Transverse colon (tissue), 4 donors: Measurements from ENCODE around the gene GPBAR1. TPM values are rescaled to one million over a fixed set of nuclear protein-coding genes. Genes with fewer than 3 reads are reported as not detected.
A peak's percentile ranks its signal among the peaks of the same experiment; 100 is the strongest.

Experiments used
- DNase-seq: peaks from one replicate; pipeline ENCODE4 v3.0.0-alpha.2; 2019
- H3K27ac ChIP-seq, 4 donors: fragments of 200-600 bp; sonication (generic); 2 replicates each; pipeline ENCODE4 v1.5.1; 2016 to 2018; ENCODE audit warnings: inconsistent platforms in 4 of 4
- H3K27me3 ChIP-seq: fragments of 200-600 bp; sonication (generic); 2 replicates; pipeline ENCODE4 v1.5.1; 2017; ENCODE audit warnings: inconsistent platforms
- H3K36me3 ChIP-seq, 4 donors: fragments of 200-600 bp; sonication (generic); 2 replicates each; pipeline ENCODE4 v1.5.1; 2017 to 2019; ENCODE audit warnings: inconsistent platforms in 4 of 4
- H3K4me1 ChIP-seq, 4 donors: fragments of 200-600 bp; sonication (generic); 2 replicates each; pipeline ENCODE4 v1.5.1; 2017 to 2020; ENCODE audit warnings: inconsistent platforms in 4 of 4
- H3K4me3 ChIP-seq, 4 donors: fragments of 200-600 bp; sonication (generic); 1 replicate in 1 of 4; 2 replicates in 3 of 4; pipeline versions ENCODE4 v1.5.1 to v1.6.1; 2017 to 2019; ENCODE audit warnings: inconsistent platforms in 4 of 4
- H3K9me3 ChIP-seq, 2 donors: fragments of 200-600 bp; sonication (generic); 2 replicates each; pipeline ENCODE4 v1.5.1; 2017 to 2019; ENCODE audit warnings: inconsistent platforms in 2 of 2
- EP300 ChIP-seq: sonication (generic); formaldehyde crosslinking; IDR thresholded peaks from one replicate; pipeline ENCODE4 v1.6.1; 2017; ENCODE audit warnings: antibody characterized with exemption, low read depth
- POLR2A ChIP-seq: fragments of 450-650 bp; IDR thresholded peaks from one replicate; pipeline ENCODE4 v1.6.1; 2016; ENCODE audit warnings: antibody characterized with exemption, mild to moderate bottlenecking, moderate library complexity
- POLR2AphosphoS5 ChIP-seq, 3 donors: sonication (generic); formaldehyde crosslinking; IDR thresholded peaks; one replicate each; pipeline ENCODE4 v1.6.1; 2016; ENCODE audit warnings: antibody characterized with exemption in 3 of 3
- WGBS, 2 donors: methylation state at CpG; one replicate each; pipeline ENCODE4 v1.1.5; 2018; ENCODE audit warnings: low coverage in 1 of 2; 5-methylcytosine and 5-hydroxymethylcytosine counted together
- in situ Hi-C, 4 donors: fragments of 200-750 bp; cut with MboI; loops; one replicate each; pipeline versions ENCODE4 v1.15.0 to v1.15.1; 2017; ENCODE audit warnings: low sequenced_read_pairs in 3 of 4, low pct_ligation_motif_present in 1 of 4, low pct_unique_long_range_greater_than_20kb in 1 of 4
- intact Hi-C: fragments of 100-400 bp; cut with DNase I; formaldehyde crosslinking; loops from one replicate; pipeline ENCODE4 v1.15.1; 2023; ENCODE audit warnings: low total_unique reads
- total RNA-seq, 4 donors: library from RNA; depleted of rRNA; stranded (reverse); fragments of >200 nt; gene quantifications; one replicate each; pipeline ENCODE4 v1.1.0, GENCODE V29; 2016
- TF ChIP-seq, protein P1 (sequence below), 5 experiments: fragments of 200-600 bp in 3 of 5; fragments of 450-650 bp in 2 of 5; sonication (generic) in 3 of 5; IDR thresholded peaks; 1 replicate in 2 of 5; 2 replicates in 3 of 5; pipeline ENCODE4 v1.5.1; 2016 to 2017; ENCODE audit warnings: antibody characterized with exemption in 5 of 5, inconsistent platforms in 3 of 5, mild to moderate bottlenecking in 2 of 5, moderate library complexity in 1 of 5

Gene GPBAR1, protein sequence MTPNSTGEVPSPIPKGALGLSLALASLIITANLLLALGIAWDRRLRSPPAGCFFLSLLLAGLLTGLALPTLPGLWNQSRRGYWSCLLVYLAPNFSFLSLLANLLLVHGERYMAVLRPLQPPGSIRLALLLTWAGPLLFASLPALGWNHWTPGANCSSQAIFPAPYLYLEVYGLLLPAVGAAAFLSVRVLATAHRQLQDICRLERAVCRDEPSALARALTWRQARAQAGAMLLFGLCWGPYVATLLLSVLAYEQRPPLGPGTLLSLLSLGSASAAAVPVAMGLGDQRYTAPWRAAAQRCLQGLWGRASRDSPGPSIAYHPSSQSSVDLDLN
- 1 to 10 TPM in 2 of 4 donors, not detected in 2; 2.5 to 3.0 TPM for total RNA-seq

DNA sequence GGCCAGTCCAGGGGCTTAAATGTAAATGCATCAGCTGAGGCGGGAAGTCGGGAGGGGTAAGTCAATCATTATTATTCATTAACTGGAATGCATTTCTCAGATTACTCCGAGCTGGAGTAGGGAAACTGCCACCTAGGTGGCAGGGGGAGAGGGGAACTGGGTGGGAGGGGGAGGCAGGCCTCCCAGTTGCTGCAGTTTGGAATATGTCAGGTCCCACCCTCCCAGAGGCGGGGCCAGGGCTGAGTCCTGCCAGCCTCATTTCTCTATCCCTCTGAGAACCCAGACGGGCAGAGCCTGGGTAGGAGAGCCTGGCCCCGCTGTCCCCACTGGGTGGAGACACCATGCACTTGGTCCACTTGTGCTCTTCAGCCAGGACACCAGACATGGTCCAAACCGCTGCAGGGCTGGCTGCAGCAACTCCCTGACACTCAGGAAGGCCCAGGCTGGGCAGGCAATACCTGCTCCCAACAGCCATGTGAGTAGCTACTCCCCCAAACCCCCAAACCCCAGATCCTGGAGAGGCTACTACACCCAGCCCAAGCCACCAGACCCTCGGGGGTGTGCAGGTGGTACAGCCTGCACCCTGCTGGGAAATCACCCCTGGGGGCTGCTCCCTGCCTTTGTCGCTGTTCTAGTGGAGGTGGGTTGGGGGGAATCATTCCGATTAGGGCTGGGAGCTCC is at the start of gene GPBAR1:
GPBAR1 (plus strand) TSS at position 274 of the 681 bp plus-strand sequence. CDS start 1,710 bp downstream, outside the sequence.
- H3K4me1 ChIP-seq, result peaks cover 64 to 77% (median 74%) of the 10 kb centered on the region in 4 donors
- peaks cover 0 to 8% (median 3%) of the 10 kb centered on the region in 4 donors for H3K36me3 ChIP-seq
- TF ChIP-seq POLR2AphosphoS5 (IDR thresholded peaks at IDR 0.05) (no peak), EP300 (no peak), POLR2A (no peak)
- TF ChIP-seq, protein P1, sequence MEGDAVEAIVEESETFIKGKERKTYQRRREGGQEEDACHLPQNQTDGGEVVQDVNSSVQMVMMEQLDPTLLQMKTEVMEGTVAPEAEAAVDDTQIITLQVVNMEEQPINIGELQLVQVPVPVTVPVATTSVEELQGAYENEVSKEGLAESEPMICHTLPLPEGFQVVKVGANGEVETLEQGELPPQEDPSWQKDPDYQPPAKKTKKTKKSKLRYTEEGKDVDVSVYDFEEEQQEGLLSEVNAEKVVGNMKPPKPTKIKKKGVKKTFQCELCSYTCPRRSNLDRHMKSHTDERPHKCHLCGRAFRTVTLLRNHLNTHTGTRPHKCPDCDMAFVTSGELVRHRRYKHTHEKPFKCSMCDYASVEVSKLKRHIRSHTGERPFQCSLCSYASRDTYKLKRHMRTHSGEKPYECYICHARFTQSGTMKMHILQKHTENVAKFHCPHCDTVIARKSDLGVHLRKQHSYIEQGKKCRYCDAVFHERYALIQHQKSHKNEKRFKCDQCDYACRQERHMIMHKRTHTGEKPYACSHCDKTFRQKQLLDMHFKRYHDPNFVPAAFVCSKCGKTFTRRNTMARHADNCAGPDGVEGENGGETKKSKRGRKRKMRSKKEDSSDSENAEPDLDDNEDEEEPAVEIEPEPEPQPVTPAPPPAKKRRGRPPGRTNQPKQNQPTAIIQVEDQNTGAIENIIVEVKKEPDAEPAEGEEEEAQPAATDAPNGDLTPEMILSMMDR (IDR thresholded peaks at IDR 0.05), result no peak
- 50 to 69% methylated on average over 2 to 10 of the region's 10 CpGs for WGBS, 2 donors
- DNase-seq, result peak; percentile 42
- intact Hi-C loops, result no loop called here
- in situ Hi-C loops, result no loop called here
- H3K27me3 ChIP-seq, result no peaks in the 10 kb centered on the region
- H3K9me3 ChIP-seq, result no peaks in the 10 kb centered on the region
- H3K4me3 ChIP-seq, result no peak within 1 kb of the TSS
- peak within 1 kb of the TSS; percentile 83 to 90 (median 86) for H3K27ac ChIP-seq

DNA sequence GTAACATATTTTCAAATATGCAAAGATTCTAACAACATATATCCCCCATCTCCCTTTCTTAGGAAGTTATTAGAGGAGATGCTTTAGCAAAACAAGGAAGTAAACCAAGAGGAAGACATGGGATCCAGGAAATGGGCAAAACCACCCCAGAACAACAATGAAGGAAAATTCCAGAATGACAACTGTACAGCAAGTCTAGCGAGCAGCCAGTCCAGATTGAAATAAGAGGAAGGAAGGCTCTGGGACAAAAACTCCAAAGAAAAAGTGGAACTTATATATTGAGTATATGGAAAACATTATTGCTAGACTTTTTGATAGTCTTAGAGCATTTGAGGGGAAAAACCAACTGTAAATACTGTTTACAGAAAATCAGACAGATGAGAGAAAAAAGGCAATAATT is 46.7 kb upstream of the GPBAR1 start:
- H3K27me3 ChIP-seq, result no peaks in the 10 kb centered on the region
- no peak for DNase-seq
- in situ Hi-C loops (no loop called here), intact Hi-C loops (no loop called here)
- no peak overlapping the region for H3K4me3 ChIP-seq
- H3K9me3 ChIP-seq, result no peaks in the 10 kb centered on the region
- 92 to 100% methylated on average over 1 of the region's 1 CpG for WGBS, 2 donors
- TF ChIP-seq POLR2A (no peak), EP300 (no peak), POLR2AphosphoS5 (IDR thresholded peaks at IDR 0.05) (no peak)
- TF ChIP-seq, protein P1 (IDR thresholded peaks at IDR 0.05), result no peak
- peaks cover 0 to 19% (median 14%) of the 10 kb centered on the region in 4 donors for H3K4me1 ChIP-seq
- H3K27ac ChIP-seq, result no peak overlapping the region
- H3K36me3 ChIP-seq, result no peaks in the 10 kb centered on the region

DNA sequence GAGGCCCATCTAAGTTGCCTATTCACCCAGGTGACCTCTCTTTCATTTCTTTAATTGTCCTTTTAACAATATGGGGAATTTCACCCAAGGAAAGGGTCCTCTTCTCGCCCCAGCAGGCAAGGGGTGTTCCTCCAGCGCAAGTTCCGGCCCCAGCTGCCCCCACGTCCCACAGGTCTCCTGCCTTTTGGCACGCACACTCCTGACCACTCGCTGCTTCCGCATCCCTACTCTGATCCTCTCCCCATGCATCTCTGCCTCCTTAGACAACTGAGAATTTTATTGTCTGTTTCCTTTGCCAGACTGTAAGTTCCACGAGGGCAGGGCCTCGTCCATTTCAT is 44.5 kb upstream of the GPBAR1 start:
- 53 to 70% methylated on average over 7 to 9 of the region's 9 CpGs for WGBS, 2 donors
- intact Hi-C loops, result no loop called here
- Histone ChIP-seq H3K9me3 (no peaks in the 10 kb centered on the region), H3K27me3 (no peaks in the 10 kb centered on the region), H3K36me3 (no peaks in the 10 kb centered on the region), H3K27ac (peak overlapping the region; percentile 94 to 100 (median 98)), H3K4me3 (peak overlapping the region; percentile 46 to 100 (median 81)), H3K4me1 (peaks cover 15 to 41% (median 35%) of the 10 kb centered on the region in 4 donors)
- in situ Hi-C loops, result no loop called here
- no peak for DNase-seq
- TF ChIP-seq POLR2AphosphoS5 (IDR thresholded peaks at IDR 0.05) (no peak), POLR2A (no peak), EP300 (no peak)
- TF ChIP-seq, protein P1 (IDR thresholded peaks at IDR 0.05), result no peak

DNA sequence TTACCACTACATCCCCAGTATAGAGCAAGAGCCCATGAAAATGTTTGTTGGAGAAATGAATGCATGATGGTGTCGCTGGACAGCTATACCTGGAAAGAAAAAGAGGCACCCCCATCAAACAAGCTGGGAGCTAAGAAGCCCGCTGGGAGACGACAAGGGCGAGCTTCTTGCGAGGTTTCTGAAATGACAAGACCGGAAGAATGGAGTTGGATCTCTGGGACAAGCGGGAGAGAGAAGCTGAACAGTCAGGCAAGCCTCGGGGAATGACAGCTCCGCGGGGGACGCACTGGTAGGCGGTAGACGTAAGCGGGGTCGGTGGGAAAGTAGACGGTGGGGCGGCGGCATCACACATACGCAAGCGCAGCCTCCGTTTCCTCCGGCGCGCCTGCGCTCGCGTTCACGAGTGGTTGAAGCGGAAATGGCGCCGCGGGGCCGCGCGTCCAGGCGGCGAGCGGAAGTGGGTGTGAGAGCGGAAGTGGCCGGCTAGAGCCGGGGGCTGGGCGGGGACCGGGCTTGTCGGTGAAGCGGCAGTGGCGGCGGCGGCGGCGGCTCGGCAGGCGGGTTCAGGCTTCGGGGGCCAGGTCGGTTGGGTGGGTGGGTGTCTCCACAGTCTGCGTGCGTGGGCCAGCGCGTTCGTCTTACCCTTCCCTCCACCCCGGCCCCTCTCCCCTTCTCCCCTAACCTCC is 44.0 kb upstream of the GPBAR1 start, which contains the start of gene ARPC2:
ARPC2 (plus strand) TSS at position 516 of the 686 bp plus-strand sequence. CDS start 282 bp downstream, outside the sequence.
- Histone ChIP-seq H3K36me3 (no peaks in the 10 kb centered on the region), H3K4me3 (peak within 1 kb of the TSS; percentile 74 to 100 (median 94)), H3K9me3 (no peaks in the 10 kb centered on the region), H3K27me3 (no peaks in the 10 kb centered on the region), H3K4me1 (peaks cover 15 to 46% (median 39%) of the 10 kb centered on the region in 4 donors), H3K27ac (peak within 1 kb of the TSS; percentile 94 to 100 (median 98))
- DNase-seq, result peak; percentile 96
- intact Hi-C loops (no loop called here), in situ Hi-C loops (no loop called here)
- WGBS, 2 donors, result 1 to 2% methylated on average over 12 to 57 of the region's 60 CpGs
- TF ChIP-seq EP300 (peak; percentile 44), POLR2A (peak; percentile 95), POLR2AphosphoS5 (IDR thresholded peaks at IDR 0.05) (peak; percentile 94 to 98 (median 96))
- TF ChIP-seq, protein P1 (IDR thresholded peaks at IDR 0.05), result peak in 4 of 5 experiments; percentile 11 to 78 (median 32)
